Measurements from ENCODE around the gene PANK2.
"Not testable (repeated sequence)": the region's sequence is repeated elsewhere in the genome, so short reads cannot be mapped to it uniquely, and the experiment has no call there.

The PANK2 gene

GRCh38 chr20:3901706-3902440 lies 12.7 kb downstream of the PANK2 start:
- DNase-seq = no peak

- DNase-seq = no peak
Observed at GRCh38 chr20:3902446-3902845, 13.3 kb downstream of the PANK2 start.

DNA sequence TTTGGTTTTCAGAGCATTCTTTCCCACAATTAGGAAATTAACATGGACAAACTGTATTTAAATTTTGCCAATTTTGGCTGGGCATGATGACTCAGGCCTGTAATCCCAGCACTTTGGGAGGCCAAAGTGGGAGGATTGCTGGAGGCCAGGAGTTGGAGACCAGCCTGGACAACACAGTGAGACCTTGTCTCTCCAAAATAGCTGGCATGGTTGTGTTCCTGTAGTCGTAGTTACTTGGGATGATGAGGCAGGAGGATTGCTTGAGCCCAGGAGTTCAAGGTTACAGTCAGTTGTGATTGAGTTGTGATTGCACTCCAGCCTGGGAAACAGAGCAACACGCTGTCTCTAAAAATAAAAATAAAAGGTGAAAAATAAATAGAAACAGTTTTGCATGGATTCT lies 15.0 kb downstream of the PANK2 start:
- no peak for DNase-seq

- no peak for DNase-seq
Observed at GRCh38 chr20:3904857-3905256, 15.7 kb downstream of the PANK2 start.

DNA sequence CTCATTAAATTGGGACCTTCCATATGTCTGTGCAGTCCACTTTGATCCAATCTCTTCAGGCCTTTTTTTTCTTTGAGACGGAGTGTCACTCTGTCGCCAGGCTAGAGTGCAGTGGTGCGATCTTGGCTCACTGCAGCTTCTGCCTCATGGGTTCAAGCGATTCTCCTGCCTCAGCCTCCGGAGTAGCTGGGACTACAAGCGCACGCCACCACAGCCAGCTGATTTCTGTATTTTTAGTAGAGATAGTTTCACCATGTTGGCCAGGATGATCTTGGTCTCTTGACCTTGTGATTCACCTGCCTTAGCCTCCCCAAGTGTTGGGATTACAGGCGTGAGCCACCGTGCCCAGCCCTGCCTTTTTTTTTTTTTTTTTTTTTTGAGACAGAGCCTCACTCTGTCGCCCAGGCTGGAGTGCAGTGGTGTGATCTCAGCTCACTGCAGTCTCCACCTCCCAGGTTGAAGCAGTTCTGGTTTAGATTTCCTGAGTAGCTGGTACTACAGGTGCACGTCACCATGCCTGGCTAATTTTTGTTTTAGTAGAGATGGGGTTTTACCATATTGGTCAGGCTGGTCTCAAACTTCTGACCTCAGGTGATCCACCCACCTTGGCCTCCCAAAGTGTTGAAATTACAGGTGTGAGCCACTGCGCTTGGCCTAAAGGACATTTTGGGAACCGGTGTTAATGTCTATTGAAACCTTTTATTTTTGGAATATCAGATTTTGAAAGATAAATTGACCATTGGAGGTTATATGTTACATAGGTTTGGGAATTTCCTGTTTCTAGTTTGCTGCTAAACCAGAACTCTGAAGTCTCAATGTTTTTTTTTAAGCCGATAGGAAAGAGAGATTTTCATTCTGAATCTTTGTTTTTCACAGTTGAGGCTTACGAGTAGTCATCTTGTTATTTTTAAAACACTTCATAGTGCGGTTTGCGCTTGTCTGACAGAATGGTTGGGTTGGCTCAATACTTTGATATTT lies 17.8 kb downstream of the PANK2 start:
- not testable (repeated sequence) for DNase-seq

DNA sequence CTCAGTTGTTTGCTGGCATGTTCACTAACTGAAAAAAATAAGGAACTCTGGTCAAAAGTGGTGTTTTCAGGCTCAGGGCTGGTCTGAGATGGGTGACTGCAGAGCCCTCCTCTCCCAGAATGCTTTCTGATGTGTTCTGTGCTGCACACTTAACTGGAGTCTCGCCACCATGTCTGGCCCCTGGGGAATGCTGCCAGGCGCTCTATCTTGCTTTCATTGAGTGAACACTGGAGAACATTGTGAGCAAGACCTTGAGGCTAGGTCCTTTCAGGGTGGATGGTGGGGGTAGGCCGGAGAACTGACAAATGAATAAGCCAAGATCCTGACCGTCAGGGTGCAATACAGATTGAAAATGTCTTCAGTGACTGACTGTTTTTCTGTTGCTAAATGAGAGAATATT lies 19.5 kb downstream of the PANK2 start:
- no peak for DNase-seq

GRCh38 chr20:3909952-3910366 lies 20.8 kb downstream of the PANK2 start:
- DNase-seq = no peak

GRCh38 chr20:3910853-3911252 lies 21.7 kb downstream of the PANK2 start:
- DNase-seq = no peak

- no peak for DNase-seq
Observed at GRCh38 chr20:3911956-3912355, 22.8 kb downstream of the PANK2 start.

GRCh38 chr20:3914446-3914845 lies 25.3 kb downstream of the PANK2 start:
- no peak for DNase-seq

DNA sequence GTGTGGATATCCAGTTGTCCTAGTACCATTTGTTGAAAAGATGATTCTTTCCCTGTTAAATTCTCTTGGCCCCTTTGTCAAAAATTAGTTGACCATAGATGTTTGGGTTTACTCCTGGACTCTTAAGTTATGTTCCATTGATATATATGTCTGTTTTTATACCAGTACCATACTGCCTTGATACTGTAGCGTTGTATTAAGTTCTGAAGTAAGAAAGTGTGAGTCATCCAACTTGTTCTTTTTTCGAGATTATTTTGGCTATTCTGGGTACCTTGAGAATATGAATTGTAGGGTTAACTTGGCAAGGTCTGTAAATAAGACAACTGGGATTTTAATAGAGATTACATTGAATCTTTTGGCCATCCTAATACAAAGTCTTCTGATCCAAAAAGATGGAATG lies 26.5 kb downstream of the PANK2 start:
- DNase-seq = no peak

GRCh38 chr20:3916364-3916763 lies 27.2 kb downstream of the PANK2 start:
- no peak for DNase-seq

DNA sequence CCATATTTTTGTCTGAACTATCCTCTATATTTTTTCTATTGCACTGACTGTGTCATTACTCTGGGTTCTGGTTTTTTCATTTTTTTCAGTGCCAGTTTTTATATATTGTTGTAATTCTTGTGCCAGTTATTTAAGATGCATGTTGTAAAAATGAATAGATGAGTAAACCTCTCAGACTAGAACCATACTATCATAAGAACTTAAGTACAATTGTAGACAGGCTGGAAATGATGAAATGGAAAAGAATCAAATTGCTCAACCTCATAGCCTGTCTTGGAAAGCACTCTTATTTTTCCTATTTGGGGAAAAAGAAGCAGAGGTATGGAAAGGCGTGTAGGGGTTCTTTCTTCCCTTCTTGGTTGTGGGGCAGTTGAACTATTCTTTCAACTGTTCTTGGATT lies 30.2 kb downstream of the PANK2 start:
- no peak for DNase-seq

DNA sequence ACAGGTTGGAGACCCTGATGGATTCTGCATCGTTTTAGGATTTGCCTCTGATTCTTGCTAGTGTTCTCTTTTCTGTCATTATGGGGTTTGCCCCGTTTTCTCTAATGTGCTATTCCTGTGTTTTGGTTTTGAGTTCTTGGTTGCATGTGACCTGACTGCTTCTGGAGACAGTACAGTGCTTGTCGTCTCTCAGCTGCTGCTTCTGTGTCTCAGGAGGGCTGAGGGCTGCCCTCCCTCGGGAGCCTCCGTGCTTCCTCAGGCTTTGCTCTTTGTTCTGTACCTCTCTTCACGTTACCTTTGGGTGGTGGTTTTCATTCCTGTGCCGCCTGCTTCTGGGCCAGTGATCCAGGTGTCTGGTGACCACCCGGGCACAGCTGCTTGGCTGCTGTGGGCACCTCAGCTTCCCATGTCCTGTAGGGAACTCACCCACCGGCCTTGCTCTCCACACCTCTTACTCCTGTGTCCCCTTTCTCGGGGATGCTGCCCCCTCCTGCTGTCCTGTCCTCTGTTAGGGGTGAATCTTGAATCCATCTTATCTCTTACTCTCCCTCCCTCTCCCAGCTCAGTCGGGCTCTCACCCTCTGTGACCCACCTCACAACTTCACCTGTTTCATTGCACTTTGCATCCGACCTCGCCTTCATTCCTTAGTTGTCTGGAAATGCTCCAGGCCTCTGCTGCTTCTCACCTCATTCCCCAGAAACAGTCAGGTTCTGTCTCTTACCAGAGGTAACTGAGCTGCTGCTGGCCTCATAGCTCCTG lies 33.2 kb downstream of the PANK2 start:
- no peak for DNase-seq

- no peak for DNase-seq
Observed at GRCh38 chr20:3922983-3923339, 33.8 kb downstream of the PANK2 start.

GRCh38 chr20:3923818-3924217 lies 34.6 kb downstream of the PANK2 start:
- no peak for DNase-seq

DNA sequence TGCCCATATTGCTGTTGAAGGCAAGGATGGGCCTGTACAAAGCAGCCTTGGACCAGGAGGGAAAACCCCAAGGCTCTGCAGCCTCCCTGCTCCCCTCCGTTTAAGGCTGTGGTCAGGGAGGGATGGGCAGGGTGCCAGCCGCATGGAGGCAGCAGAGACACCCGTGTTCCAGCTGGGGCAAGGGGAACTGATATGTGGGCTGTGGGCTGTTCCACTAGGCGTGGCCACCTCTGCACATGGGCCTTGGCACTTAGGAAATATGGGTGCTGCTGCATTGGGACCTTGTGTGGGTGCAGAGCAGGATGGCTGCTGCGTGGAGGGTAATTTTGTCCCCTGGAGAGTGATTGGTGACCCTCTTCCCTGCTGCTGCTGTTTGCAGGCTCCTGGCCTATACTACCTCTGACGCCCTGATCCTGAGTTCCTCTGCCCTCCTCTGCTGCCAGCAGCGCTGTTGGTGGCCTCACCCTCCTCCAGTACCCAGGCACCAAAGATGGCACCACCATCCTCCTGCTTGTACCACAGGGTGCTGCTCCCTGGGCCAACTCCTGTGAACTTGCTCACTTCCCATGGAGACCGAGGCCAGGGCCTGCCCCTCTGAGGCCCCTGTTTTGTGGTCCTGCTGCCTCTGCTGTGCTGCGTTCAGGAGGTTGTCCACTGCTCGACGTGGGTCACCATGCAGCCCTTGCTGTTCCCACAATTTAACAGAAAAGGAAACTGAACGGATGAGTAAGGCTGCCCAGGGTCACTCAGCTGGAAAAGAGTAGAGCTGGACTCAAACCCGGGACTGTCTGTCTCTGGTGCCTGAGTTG lies 35.3 kb downstream of the PANK2 start:
- no peak for DNase-seq

GRCh38 chr20:3925113-3925695 lies 36.0 kb downstream of the PANK2 start:
- DNase-seq = no peak

DNA sequence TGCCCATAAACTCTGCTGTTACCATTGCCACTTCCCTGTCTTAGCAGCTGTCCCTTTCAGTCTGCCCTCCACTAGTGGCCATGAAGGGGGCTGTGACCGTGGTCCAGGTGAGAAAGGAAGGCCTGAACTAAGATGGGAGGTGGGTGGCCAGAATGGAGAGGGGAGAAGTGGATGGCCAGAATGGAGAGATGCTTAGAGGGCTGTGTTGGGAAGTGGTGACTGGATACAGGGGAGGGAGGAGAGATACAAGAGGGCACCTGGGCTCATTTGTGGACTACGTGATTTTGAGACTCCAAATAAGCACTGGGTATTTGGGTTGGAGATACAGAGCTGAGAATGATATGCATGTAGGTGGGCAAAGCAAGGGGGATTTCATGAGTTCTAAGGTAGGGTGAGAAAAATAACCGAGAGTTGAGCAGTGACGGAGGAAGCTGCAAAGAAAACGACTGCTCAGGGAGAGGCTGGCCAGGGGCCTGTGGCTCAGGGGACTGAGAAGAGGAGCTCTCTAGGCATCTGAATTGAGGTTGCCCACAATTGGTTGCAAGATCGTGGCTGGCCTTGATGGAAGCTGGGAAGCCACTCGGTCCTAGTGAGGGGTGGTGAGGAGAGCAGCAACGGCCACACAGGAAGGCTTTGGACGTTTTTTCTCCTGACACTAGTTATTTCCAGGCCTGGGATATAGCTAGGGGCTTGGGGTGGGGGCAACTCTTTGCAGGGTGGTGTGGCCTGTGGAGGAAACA lies 36.9 kb downstream of the PANK2 start:
- no peak for DNase-seq

DNA sequence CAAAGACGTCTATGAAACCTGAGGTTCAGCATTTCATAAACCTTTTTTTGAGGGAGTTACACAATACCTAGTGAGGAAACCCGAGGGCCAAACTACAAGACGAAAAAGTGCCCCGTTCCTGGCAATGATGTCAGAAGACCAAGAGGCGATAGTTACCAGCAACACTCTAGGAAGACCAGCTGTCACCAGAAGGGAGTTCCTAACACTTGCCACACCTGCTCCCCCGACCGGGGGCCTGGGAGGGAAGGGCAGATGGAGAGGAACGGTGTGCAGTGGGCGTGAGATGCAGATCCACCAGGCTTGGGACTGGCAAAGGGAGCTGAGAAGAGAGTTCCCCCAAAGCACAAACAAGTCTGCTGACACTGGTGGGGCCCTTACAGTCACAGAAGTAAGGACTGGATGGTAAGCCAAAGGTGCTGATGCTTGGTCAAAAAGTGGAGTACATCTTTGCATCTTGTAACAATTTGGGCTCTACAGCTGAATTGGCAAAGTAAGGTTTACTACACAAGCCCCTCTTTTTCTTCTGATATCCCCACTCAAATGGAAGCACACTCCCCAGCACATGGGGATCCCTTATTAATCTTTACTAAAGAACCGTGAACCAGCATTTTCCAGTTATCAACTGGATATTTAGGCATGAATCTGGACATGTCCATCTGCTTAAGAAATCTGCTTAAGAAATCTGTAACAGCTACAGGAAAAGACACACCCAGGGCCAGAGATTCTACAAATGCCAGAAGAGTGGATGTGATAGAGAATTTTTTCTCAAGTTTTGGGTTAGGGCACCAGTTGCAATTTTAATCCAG lies 38.5 kb downstream of the PANK2 start:
- DNase-seq = no peak

DNA sequence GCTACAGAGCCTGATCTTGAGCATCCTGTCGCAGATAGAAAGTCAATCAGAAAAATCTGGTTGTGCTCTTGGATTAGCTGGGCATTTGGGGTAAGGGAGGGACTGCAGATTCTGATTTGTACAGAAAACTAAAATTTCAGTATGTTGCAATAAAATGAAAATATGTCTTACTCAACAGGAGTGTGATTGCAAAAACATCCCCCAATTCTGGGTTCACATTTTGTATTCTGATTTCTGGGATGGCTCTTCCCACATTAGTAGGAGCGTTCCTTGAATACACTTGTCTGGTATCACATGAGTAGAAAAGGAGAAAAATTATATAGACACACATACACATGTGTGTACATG lies 40.5 kb downstream of the PANK2 start:
- no peak for DNase-seq
